HEK293 (cell line): ENCODE results near the gene FRMD5.

Source experiments
- HOXA7 ChIP-seq: sonication (generic); formaldehyde crosslinking; IDR thresholded peaks from 2 replicates; pipeline ENCODE4 v1.8.1; 2022; ENCODE audit warnings: missing genetic modification reagents, borderline replicate concordance
- MYNN ChIP-seq: fragments of 450-650 bp; formaldehyde crosslinking; IDR thresholded peaks from 2 replicates; pipeline ENCODE4 v1.5.1; 2016; ENCODE audit warnings: missing biosample characterization, missing genetic modification characterization, borderline replicate concordance
- TCF7L2 ChIP-seq: IDR thresholded peaks from 2 replicates; pipeline ENCODE4 v1.6.1; 2011; ENCODE audit warnings: low read depth, mild to moderate bottlenecking, inconsistent platforms, low read length, moderate library complexity, borderline replicate concordance
- YY2 ChIP-seq: fragments of 450-650 bp; formaldehyde crosslinking; IDR thresholded peaks from 2 replicates; pipeline ENCODE4 v1.5.1; 2016; ENCODE audit warnings: missing biosample characterization, missing genetic modification characterization
- ZBTB7A ChIP-seq: fragments of 450-650 bp; formaldehyde crosslinking; IDR thresholded peaks from 2 replicates; pipeline ENCODE4 v1.5.1; 2016; ENCODE audit warnings: low read depth, missing biosample characterization, missing genetic modification characterization
- ZEB2 ChIP-seq: fragments of 450-650 bp; formaldehyde crosslinking; IDR thresholded peaks from 2 replicates; pipeline ENCODE4 v1.5.1; 2016; ENCODE audit warnings: missing biosample characterization, missing genetic modification characterization
- ZFP41 ChIP-seq: fragments of 450-650 bp; formaldehyde crosslinking; IDR thresholded peaks from 2 replicates; pipeline ENCODE4 v1.5.1; 2016; ENCODE audit warnings: missing biosample characterization, missing genetic modification characterization, borderline replicate concordance
- ZNF138 ChIP-seq: fragments of 450-650 bp; formaldehyde crosslinking; IDR thresholded peaks from 2 replicates; pipeline ENCODE4 v1.5.1; 2016; ENCODE audit warnings: missing biosample characterization, missing genetic modification characterization, borderline replicate concordance
- ZNF214 ChIP-seq: fragments of 450-650 bp; formaldehyde crosslinking; IDR thresholded peaks from 2 replicates; pipeline ENCODE4 v1.5.1; 2017; ENCODE audit warnings: missing biosample characterization, mild to moderate bottlenecking, missing genetic modification characterization, borderline replicate concordance
- ZNF707 ChIP-seq: fragments of 450-650 bp; formaldehyde crosslinking; IDR thresholded peaks from 2 replicates; pipeline ENCODE4 v1.5.1; 2016; ENCODE audit warnings: missing biosample characterization, missing genetic modification characterization
- TF ChIP-seq, protein P1 (sequence below): fragments of 450-650 bp; formaldehyde crosslinking; IDR thresholded peaks from 2 replicates; pipeline ENCODE4 v1.5.1; 2016; ENCODE audit warnings: missing biosample characterization, missing genetic modification characterization
- TF ChIP-seq, protein P2 (sequence below): fragments of 450-650 bp; formaldehyde crosslinking; IDR thresholded peaks from 2 replicates; pipeline ENCODE4 v1.5.1; 2016; ENCODE audit warnings: missing biosample characterization, missing genetic modification characterization
- TF ChIP-seq, protein P3 (sequence below): sonication (generic); formaldehyde crosslinking; IDR thresholded peaks from 2 replicates; pipeline ENCODE4 v1.8.1; 2022; ENCODE audit warnings: mild to moderate bottlenecking, moderate library complexity, missing genetic modification reagents
- TF ChIP-seq, protein P4 (sequence below): fragments of 450-650 bp; formaldehyde crosslinking; IDR thresholded peaks from 2 replicates; pipeline ENCODE4 v1.5.1; 2016; ENCODE audit warnings: missing biosample characterization, missing genetic modification characterization

DNA sequence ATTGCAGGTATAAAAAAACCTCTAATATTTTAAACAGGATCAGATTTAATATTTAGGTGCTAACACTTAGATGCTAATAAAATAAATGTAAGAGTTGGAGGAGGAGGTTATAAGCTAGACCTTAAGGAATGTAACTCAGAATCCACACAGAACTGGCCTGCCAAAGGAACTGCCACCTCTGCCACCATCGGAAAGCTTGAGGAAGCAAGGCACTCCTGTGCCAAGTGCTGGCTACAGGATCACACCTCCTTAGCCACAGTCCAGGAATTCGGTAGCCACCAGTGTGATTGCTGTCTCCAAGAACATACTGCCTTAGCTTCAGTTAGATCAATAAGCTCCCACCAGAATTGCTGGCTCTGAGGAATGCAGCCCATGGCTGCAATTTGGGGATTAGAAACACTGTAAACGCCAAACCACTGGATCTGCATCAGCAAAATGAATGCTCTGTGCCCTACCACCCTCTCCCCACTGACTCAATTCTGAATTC, 58.0 kb downstream of the FRMD5 start:
- TF ChIP-seq, protein P1, sequence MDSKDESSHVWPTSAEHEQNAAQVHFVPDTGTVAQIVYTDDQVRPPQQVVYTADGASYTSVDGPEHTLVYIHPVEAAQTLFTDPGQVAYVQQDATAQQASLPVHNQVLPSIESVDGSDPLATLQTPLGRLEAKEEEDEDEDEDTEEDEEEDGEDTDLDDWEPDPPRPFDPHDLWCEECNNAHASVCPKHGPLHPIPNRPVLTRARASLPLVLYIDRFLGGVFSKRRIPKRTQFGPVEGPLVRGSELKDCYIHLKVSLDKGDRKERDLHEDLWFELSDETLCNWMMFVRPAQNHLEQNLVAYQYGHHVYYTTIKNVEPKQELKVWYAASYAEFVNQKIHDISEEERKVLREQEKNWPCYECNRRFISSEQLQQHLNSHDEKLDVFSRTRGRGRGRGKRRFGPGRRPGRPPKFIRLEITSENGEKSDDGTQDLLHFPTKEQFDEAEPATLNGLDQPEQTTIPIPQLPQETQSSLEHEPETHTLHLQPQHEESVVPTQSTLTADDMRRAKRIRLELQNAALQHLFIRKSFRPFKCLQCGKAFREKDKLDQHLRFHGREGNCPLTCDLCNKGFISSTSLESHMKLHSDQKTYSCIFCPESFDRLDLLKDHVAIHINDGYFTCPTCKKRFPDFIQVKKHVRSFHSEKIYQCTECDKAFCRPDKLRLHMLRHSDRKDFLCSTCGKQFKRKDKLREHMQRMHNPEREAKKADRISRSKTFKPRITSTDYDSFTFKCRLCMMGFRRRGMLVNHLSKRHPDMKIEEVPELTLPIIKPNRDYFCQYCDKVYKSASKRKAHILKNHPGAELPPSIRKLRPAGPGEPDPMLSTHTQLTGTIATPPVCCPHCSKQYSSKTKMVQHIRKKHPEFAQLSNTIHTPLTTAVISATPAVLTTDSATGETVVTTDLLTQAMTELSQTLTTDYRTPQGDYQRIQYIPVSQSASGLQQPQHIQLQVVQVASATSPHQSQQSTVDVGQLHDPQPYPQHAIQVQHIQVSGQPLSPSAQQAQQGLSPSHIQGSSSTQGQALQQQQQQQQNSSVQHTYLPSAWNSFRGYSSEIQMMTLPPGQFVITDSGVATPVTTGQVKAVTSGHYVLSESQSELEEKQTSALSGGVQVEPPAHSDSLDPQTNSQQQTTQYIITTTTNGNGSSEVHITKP = no peak
- no peak for TF ChIP-seq ZNF214 (tag by site-specific recombination)
- TF ChIP-seq, protein P2, sequence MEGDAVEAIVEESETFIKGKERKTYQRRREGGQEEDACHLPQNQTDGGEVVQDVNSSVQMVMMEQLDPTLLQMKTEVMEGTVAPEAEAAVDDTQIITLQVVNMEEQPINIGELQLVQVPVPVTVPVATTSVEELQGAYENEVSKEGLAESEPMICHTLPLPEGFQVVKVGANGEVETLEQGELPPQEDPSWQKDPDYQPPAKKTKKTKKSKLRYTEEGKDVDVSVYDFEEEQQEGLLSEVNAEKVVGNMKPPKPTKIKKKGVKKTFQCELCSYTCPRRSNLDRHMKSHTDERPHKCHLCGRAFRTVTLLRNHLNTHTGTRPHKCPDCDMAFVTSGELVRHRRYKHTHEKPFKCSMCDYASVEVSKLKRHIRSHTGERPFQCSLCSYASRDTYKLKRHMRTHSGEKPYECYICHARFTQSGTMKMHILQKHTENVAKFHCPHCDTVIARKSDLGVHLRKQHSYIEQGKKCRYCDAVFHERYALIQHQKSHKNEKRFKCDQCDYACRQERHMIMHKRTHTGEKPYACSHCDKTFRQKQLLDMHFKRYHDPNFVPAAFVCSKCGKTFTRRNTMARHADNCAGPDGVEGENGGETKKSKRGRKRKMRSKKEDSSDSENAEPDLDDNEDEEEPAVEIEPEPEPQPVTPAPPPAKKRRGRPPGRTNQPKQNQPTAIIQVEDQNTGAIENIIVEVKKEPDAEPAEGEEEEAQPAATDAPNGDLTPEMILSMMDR (tag by site-specific recombination) = no peak
- TF ChIP-seq, protein P3, sequence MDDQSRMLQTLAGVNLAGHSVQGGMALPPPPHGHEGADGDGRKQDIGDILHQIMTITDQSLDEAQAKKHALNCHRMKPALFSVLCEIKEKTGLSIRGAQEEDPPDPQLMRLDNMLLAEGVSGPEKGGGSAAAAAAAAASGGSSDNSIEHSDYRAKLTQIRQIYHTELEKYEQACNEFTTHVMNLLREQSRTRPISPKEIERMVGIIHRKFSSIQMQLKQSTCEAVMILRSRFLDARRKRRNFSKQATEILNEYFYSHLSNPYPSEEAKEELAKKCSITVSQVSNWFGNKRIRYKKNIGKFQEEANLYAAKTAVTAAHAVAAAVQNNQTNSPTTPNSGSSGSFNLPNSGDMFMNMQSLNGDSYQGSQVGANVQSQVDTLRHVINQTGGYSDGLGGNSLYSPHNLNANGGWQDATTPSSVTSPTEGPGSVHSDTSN = no peak
- no peak for TF ChIP-seq TCF7L2
- TF ChIP-seq, protein P4, sequence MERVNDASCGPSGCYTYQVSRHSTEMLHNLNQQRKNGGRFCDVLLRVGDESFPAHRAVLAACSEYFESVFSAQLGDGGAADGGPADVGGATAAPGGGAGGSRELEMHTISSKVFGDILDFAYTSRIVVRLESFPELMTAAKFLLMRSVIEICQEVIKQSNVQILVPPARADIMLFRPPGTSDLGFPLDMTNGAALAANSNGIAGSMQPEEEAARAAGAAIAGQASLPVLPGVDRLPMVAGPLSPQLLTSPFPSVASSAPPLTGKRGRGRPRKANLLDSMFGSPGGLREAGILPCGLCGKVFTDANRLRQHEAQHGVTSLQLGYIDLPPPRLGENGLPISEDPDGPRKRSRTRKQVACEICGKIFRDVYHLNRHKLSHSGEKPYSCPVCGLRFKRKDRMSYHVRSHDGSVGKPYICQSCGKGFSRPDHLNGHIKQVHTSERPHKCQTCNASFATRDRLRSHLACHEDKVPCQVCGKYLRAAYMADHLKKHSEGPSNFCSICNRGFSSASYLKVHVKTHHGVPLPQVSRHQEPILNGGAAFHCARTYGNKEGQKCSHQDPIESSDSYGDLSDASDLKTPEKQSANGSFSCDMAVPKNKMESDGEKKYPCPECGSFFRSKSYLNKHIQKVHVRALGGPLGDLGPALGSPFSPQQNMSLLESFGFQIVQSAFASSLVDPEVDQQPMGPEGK (tag by site-specific recombination) = no peak
- no peak for TF ChIP-seq ZBTB7A (tag by site-specific recombination)
- no peak for TF ChIP-seq MYNN
- TF ChIP-seq ZNF138 (tag by site-specific recombination) = no peak
- no peak for TF ChIP-seq ZEB2 (tag by site-specific recombination)
- TF ChIP-seq ZNF707 = no peak
- TF ChIP-seq HOXA7 (CRISPR knock-in tag) = no peak
- TF ChIP-seq ZFP41 (tag by site-specific recombination) = no peak
- no peak for TF ChIP-seq YY2 (tag by site-specific recombination)
